Psoas muscle (tissue), 8 donors: ENCODE results near the gene DCAF12L1. TPM values are rescaled to one million over a fixed set of nuclear protein-coding genes. Genes with fewer than 3 reads are reported as not detected.
A peak's percentile ranks its signal among the peaks of the same experiment; 100 is the strongest.

ENCODE experiments used
- ATAC-seq, 4 donors: fragments of 200-7000 bp; cut with Tn5 transposase; one replicate each; pipeline ENCODE4 v1.9.1; 2020; ENCODE audit warnings: moderate library complexity in 3 of 4, mild to moderate bottlenecking in 2 of 4
- DNase-seq, 2 donors: peaks; one replicate each; pipeline ENCODE4 v3.0.0-alpha.2; 2020
- H3K27ac ChIP-seq: fragments of 200-600 bp; one replicate; pipeline ENCODE4 v1.8.0; 2022
- H3K27me3 ChIP-seq, 3 donors: fragments of 200-600 bp in 1 of 3; one replicate each; pipeline versions ENCODE4 v1.6.1 to v1.8.0; 2013 to 2022; ENCODE audit warnings: low read length in 2 of 3, mild to moderate bottlenecking in 2 of 3, moderate library complexity in 1 of 3; ENCODE audit not compliant: insufficient read depth in 3 of 3
- H3K36me3 ChIP-seq, 2 donors: fragments of 200-600 bp in 1 of 2; one replicate each; pipeline versions ENCODE4 v1.6.1 to v1.8.0; 2013 to 2022; ENCODE audit warnings: low read depth in 1 of 2, mild to moderate bottlenecking in 1 of 2, moderate library complexity in 1 of 2; ENCODE audit not compliant: insufficient read depth in 1 of 2
- H3K4me1 ChIP-seq: fragments of 200-600 bp; one replicate; pipeline ENCODE4 v1.8.0; 2022
- H3K4me3 ChIP-seq: fragments of 200-600 bp; one replicate; pipeline ENCODE4 v1.8.0; 2022; ENCODE audit warnings: mild to moderate bottlenecking
- H3K9me3 ChIP-seq: fragments of 200-600 bp; one replicate; pipeline ENCODE4 v1.8.0; 2022
- WGBS, 3 donors: extraction: QIAGEN DNeasy Blood & Tissue Kit; methylation state at CpG; one replicate each; pipeline versions ENCODE4 v1.1.6 to v1.1.7; 2013; 5-methylcytosine and 5-hydroxymethylcytosine counted together
- intact Hi-C, 2 donors: fragments of 100-400 bp; cut with DNase I; formaldehyde crosslinking; loops; one replicate each; pipeline versions ENCODE4 v1.11.0 to v1.14.2; 2022
- polyA plus RNA-seq, 3 donors: library from polyadenylated mRNA; stranded (reverse); fragments of 200-250 nt; gene quantifications; one replicate each; pipeline ENCODE4 v1.2.3, GENCODE V29; 2013
- total RNA-seq, 4 donors: library from RNA; stranded (reverse); fragmentation: NEBNext Ultra II Directional in 2 of 4; extraction: Animal tissue kit (Norgen Biotek cat#: 25700) in 2 of 4; gene quantifications; one replicate each; pipeline versions ENCODE4 v1.2.1 to v1.2.4, GENCODE V29; 2021 to 2023
- TF ChIP-seq, protein P1 (sequence below): fragments of 200-600 bp; IDR thresholded peaks from one replicate; pipeline ENCODE4 v1.8.0; 2022; ENCODE audit warnings: antibody characterized with exemption
- donor health status: healthy with polysubstance abuse.
- donor health status: DM: no; HTN: no; CAD: no; lungs with moderate emphysema.
- donor health status: Bipolar disorder and iron deficiency.
- donor health status: healthy.
- donor health status: DM: yes; HTN: yes; CAD: no.
- donor health status: DM: no; HTN: no; CAD: no.
- donor health status: DM: no; HTN: no; CAD: no.
- donor health status: DM: yes; HTN: yes; CAD: no.

The DCAF12L1 gene
- total and polyA plus RNA-seq, 7 donors, result 0.01 TPM; not detected in 6

DNA sequence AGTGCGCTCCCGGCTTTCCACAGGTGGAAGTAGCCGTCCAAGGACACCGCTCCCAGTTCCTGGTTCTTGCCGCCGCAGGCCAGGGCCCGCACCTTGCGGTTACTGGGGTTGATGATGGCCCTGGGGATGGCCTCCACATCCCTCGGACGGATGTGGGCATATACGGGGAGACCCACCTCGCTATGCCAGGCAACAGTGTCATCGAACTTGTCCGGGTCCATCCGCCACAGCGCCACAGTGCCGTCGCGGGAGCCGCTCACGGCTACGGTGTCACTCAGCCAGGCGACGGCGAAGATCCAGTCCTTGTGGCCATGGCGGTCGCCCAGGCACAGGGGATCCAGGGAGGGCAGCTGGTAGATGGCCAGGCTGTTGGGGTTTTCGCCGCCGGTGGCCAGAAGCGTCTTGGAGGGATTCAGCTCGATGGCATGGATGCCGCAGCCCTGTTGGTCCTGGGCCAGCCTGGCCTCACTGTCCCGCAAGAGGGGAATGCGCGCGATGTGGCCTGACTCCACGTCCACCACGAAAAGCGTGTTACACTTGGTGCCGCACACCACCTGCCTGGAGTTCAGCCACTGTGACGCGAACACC is 795 bp downstream of the DCAF12L1 start:
- Histone ChIP-seq H3K4me3 (no peak overlapping the region), H3K4me1 (no peaks in the 10 kb centered on the region), H3K27ac (no peak overlapping the region), H3K9me3 (no peaks in the 10 kb centered on the region), H3K36me3 (no peaks in the 10 kb centered on the region), H3K27me3 (peaks cover 0 to 2% (median 0%) of the 10 kb centered on the region in 3 donors)
- intact Hi-C loops, result no loop called here
- ATAC-seq (no peak), DNase-seq (peak in 1 of 2 donors; percentile 38)
- TF ChIP-seq, protein P1, sequence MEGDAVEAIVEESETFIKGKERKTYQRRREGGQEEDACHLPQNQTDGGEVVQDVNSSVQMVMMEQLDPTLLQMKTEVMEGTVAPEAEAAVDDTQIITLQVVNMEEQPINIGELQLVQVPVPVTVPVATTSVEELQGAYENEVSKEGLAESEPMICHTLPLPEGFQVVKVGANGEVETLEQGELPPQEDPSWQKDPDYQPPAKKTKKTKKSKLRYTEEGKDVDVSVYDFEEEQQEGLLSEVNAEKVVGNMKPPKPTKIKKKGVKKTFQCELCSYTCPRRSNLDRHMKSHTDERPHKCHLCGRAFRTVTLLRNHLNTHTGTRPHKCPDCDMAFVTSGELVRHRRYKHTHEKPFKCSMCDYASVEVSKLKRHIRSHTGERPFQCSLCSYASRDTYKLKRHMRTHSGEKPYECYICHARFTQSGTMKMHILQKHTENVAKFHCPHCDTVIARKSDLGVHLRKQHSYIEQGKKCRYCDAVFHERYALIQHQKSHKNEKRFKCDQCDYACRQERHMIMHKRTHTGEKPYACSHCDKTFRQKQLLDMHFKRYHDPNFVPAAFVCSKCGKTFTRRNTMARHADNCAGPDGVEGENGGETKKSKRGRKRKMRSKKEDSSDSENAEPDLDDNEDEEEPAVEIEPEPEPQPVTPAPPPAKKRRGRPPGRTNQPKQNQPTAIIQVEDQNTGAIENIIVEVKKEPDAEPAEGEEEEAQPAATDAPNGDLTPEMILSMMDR, result no peak
- 66 to 74% (median 67%) methylated on average over 33 to 43 of the region's 43 CpGs for WGBS, 3 donors

- no peak for DNase-seq
- intact Hi-C loops, result no loop called here
- Histone ChIP-seq H3K4me1 (no peaks in the 10 kb centered on the region), H3K36me3 (no peaks in the 10 kb centered on the region), H3K27ac (no peak overlapping the region), H3K27me3 (peaks cover 0 to 2% (median 0%) of the 10 kb centered on the region in 3 donors), H3K4me3 (no peak overlapping the region), H3K9me3 (no peaks in the 10 kb centered on the region)
- ATAC-seq, result no peak
- TF ChIP-seq, protein P1, result no peak
- WGBS, 3 donors, result 79 to 95% (median 89%) methylated on average over 17 of the region's 17 CpGs
Observed at GRCh38 chrX:126551306-126551705, 1.3 kb downstream of the DCAF12L1 start.

- 69 to 88% (median 80%) methylated on average over 6 of the region's 6 CpGs for WGBS, 3 donors
- H3K27me3 ChIP-seq, result peaks cover 0 to 2% (median 0%) of the 10 kb centered on the region in 3 donors
- no peak overlapping the region for H3K4me3 ChIP-seq
- DNase-seq (no peak), ATAC-seq (no peak)
- H3K27ac ChIP-seq, result no peak overlapping the region
- H3K4me1 ChIP-seq, result no peaks in the 10 kb centered on the region
- H3K9me3 ChIP-seq, result no peaks in the 10 kb centered on the region
- intact Hi-C loops, result no loop called here
- TF ChIP-seq, protein P1, result no peak
- H3K36me3 ChIP-seq, result no peaks in the 10 kb centered on the region
Observed at GRCh38 chrX:126550816-126551215, 1.8 kb downstream of the DCAF12L1 start.

GRCh38 chrX:126509923-126510322 is 42.7 kb downstream of the DCAF12L1 start:
- intact Hi-C loops, result no loop called here
- H3K9me3 ChIP-seq, result no peaks in the 10 kb centered on the region
- H3K27ac ChIP-seq, result no peak overlapping the region
- 51 to 56% (median 52%) methylated on average over 3 of the region's 3 CpGs for WGBS, 3 donors
- H3K36me3 ChIP-seq, result no peaks in the 10 kb centered on the region
- H3K4me3 ChIP-seq, result no peak overlapping the region
- ATAC-seq (no peak), DNase-seq (no peak)
- H3K27me3 ChIP-seq, result no peaks in the 10 kb centered on the region
- no peaks in the 10 kb centered on the region for H3K4me1 ChIP-seq
- TF ChIP-seq, protein P1, result no peak
